22Rv1 (cell line): Measurements from ENCODE around the gene CEP41.

Experiments used
- CTCF ChIP-seq: fragments of 450-650 bp; IDR thresholded peaks from 2 replicates; pipeline ENCODE4 v1.5.1; 2017; ENCODE audit warnings: mild to moderate bottlenecking
- ZFX ChIP-seq: fragments of 450-650 bp; IDR thresholded peaks from 2 replicates; pipeline ENCODE4 v1.6.1; 2017; ENCODE audit warnings: antibody characterized with exemption, borderline replicate concordance

GRCh38 chr7:130344271-130344866 lies 96.4 kb downstream of the CEP41 start, which contains the start of gene CPA5:
- no peak for TF ChIP-seq CTCF
- TF ChIP-seq ZFX = no peak
